Measurements from ENCODE around the gene NLGN1. TPM values are rescaled to one million over a fixed set of nuclear protein-coding genes. Genes with fewer than 3 reads are reported as not detected.

NLGN1 gene
- total RNA-seq, 1 experiment from 2014 or later = 5.2 TPM

- no peaks in the 10 kb centered on the region for H3K79me1 ChIP-seq (ENCODE audit: insufficient read depth, low read depth, low read length, poor library complexity, severe bottlenecking)
- no peak overlapping the region for H3K27ac Mint-ChIP-seq
- no peak overlapping the region for H3K23ac ChIP-seq (ENCODE audit: insufficient read length, low read depth, low read length)
- H3K27ac ChIP-seq (ENCODE audit: insufficient read length, low read depth, low read length) = no peak overlapping the region
- H3K9me3 ChIP-seq (ENCODE audit: control insufficient read depth, low read depth, low read length) = no peaks in the 10 kb centered on the region
- H3K4me1 ChIP-seq (ENCODE audit: insufficient read depth, low read length) = peaks cover 3% of the 10 kb centered on the region; the same call in 1 of the 2 replicates
- no peak overlapping the region for H2BK20ac ChIP-seq (ENCODE audit: low read depth, low read length, poor library complexity, severe bottlenecking)
- H3K79me2 ChIP-seq (ENCODE audit: insufficient read depth, low read length) = no peaks in the 10 kb centered on the region
- TF ChIP-seq CTCF (conservative IDR thresholded peaks at IDR 0.05) = no peak
- H2AFZ ChIP-seq (ENCODE audit: low read length) = no peak overlapping the region
- no peak overlapping the region for H3K18ac ChIP-seq (ENCODE audit: insufficient read length, low read depth, low read length)
- no peaks in the 10 kb centered on the region for H3K36me3 Mint-ChIP-seq (ENCODE audit: insufficient read depth in 1 of 3, low read depth in 3 of 3)
- no peak for DNase-seq
- no peak overlapping the region for H3K4ac ChIP-seq (ENCODE audit: low read depth, low read length)
- H3K56ac ChIP-seq (ENCODE audit: insufficient read length, low read depth, low read length) = no peak overlapping the region
- H2AK5ac ChIP-seq (ENCODE audit: insufficient read length, low read length) = no peak overlapping the region
- no peak overlapping the region for H3K4me3 Mint-ChIP-seq
- no peak overlapping the region for H4K8ac ChIP-seq (replicated peaks; ENCODE audit: insufficient read length, low read depth, low read length)
- no peaks in the 10 kb centered on the region for H3K9me3 Mint-ChIP-seq
- no peak overlapping the region for H3K14ac ChIP-seq (ENCODE audit: insufficient read depth, low read length)
- no peak overlapping the region for H2BK120ac ChIP-seq (ENCODE audit: low read depth, low read length, poor library complexity, severe bottlenecking)
- no peak overlapping the region for H2BK15ac ChIP-seq (ENCODE audit: low read depth, low read length)
- WGBS (ENCODE audit: extremely low coverage, insufficient read length, low lambda C conversion rate) = no CpG with 5 or more reads among the region's 3 CpGs
- H3K27me3 ChIP-seq (ENCODE audit: insufficient read depth, low read length) = no peaks in the 10 kb centered on the region
- H4K5ac ChIP-seq (ENCODE audit: insufficient read length, low read depth, low read length) = no peak overlapping the region
- H3K4me2 ChIP-seq (ENCODE audit: insufficient read depth, insufficient read length, low read length) = no peak overlapping the region
- no peaks in the 10 kb centered on the region for H3K23me2 ChIP-seq (ENCODE audit: insufficient read length, low read depth, low read length, poor library complexity, severe bottlenecking)
- H2BK5ac ChIP-seq (ENCODE audit: insufficient read length, low read length) = no peak overlapping the region
- no peak overlapping the region for H2BK12ac ChIP-seq (ENCODE audit: insufficient read length, low read depth, low read length)
- peaks cover 23 to 31% of the 10 kb centered on the region in 2 experiments for H3K4me1 Mint-ChIP-seq
- no peak overlapping the region for H3K9ac ChIP-seq (ENCODE audit: extremely low read depth, insufficient read length, low read length)
- no peaks in the 10 kb centered on the region for H4K20me1 ChIP-seq (ENCODE audit: control insufficient read depth, insufficient read depth, insufficient read length)
- no peaks in the 10 kb centered on the region for H3K27me3 Mint-ChIP-seq (ENCODE audit: low read depth)
- H4K91ac ChIP-seq (ENCODE audit: insufficient read length, low read depth, low read length) = no peak overlapping the region
- no peak overlapping the region for H3T11ph ChIP-seq (ENCODE audit: low read length)
These were observed 700.1 kb downstream of the NLGN1 start for GRCh38 chr3:174097686-174098085.

Data from H9 (cell line).